COLO668 (cell line): ENCODE results near the gene MTTP.

Experiments
- DNase-seq: peaks from one replicate; lab custom pipeline; 2025; ENCODE audit not compliant: unreplicated experiment; lab: John Stamatoyannopoulos, UW

Gene MTTP

DNA sequence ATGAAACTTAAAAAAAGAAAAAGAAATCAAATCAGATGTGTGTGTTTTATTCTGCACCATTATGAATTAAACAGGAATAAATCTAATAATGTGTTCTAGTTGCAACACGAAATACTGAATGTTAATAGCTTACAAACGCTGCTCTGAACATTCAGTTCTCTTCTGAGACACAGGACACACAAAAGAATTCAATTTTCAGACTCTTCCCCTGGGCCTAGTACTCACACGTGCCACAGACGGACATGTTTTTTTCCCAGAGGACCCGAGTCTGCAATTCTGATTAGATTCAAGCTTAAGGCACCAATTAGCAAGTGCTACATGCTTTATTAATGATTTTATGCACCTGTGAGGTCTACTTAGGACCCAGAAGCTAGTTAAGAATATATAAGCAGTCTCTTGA, 62.5 kb downstream of the MTTP start:
- DNase-seq: no peak

DNA sequence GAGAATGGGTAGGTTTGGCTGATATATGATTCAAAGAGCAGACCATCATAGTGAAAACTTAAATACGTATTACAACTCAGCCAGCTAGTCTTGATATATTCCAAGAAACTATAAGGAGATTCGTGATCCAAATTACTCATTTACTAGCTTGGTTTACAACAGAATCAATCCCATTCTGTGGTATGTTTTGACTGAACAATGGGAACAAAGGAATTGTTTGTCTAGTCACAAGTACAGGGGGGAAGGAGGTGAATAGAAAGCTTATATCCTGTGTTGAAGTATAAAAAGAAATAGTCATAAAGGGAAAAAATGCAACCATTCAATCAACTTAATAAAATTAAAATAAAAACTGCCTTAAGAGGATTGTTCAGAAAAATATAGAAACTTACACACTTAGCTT, 66.1 kb downstream of the MTTP start:
- no peak for DNase-seq

DNA sequence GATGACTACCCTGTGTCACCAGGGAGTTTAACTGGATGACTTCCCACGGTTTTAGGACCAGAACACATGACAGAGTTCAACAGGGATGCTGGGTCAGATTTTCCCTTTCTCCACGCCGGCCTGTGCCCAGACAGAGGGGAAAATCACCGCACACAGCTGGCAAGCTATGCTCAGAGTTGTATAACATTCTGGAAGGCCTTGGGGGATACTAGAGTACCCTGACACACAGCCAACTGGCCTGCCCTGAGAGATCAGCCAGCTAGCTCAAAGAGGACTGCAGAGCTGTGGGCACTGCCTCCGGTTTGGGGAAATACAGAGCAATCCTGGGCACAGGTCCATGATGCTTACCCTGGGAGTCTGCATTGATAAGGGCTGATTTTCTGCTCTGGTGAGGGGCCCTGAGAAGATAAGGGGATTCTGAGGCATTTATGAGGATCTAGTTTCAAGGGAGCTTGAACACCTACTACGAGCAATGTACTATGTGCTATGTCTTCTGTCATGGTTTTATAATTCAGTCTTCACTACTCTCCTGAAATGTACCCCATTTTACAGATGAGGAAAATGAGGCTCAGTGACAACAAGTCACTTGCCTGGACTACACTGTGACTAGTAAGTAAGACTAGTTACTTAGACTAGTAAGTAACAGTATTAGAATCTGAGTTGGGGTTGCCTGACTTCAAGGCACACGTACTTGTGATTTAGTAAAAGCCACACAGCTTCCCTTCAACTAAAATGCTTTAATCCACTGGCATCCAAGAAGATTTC, 68.3 kb downstream of the MTTP start:
- DNase-seq: no peak

GRCh38 chr4:99644453-99644852, 69.8 kb downstream of the MTTP start:
- DNase-seq: peak; percentile 23

DNA sequence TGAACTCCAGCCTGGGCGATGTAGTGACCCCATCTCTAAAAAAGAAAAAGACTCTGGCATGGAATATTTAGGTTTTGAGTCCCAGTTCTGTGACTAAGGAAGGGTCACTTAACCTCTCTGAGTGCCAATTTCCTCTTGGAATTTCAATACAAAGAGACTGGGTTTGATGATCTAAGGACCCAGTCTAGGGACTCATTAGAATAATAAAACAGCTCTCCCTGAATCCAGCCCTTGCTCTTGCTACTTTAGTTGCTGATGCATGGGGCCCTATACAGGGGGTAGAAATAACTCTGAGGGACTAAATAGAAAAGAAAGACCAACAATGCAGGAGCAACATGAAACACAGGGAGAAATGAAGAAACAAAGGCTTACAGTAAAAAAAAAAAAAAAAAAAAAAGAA, 70.4 kb downstream of the MTTP start:
- no peak for DNase-seq

DNA sequence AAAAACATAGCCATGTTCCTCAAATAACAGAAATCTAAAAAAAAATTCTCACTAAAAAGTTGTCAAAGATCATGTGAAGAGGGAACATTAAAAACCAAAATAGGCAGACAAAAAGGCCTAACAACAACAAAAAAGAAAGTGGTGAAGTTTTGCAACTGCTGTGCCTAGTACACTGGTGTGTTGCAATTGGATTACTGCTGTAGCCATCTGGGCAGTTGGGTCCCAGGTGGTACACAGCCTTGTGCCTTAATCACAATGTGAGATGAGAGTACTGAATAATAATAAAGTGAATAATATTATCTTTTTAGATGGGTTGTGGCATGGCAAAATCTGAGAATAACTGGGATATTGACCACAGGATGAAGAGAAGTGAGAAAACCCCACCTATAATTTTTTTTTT, 71.0 kb downstream of the MTTP start:
- DNase-seq: no peak

GRCh38 chr4:99647071-99647470, 72.4 kb downstream of the MTTP start:
- peak; percentile 22 for DNase-seq

- DNase-seq: no peak
Observed at GRCh38 chr4:99648321-99648720, 73.7 kb downstream of the MTTP start.

DNA sequence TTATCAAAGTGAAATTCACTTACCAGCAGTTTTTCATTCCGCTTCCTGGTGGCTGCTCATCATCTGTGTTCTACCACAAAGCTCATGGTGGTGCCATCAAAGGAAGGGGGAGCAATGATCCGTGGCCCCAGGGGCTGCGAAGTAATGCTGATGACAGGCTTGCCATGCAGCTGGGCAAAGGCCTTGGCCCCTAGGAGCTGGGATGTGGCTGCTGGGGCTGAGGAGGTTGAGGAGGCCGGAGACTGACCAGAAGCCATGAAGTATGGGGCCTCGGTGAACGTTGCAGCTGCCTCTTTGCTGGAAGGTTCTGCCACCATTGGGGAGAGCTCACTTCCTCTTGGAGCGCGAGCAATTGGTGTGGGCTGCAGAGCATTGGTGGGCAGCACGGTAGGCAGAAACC, 74.6 kb downstream of the MTTP start:
- DNase-seq: no peak

DNA sequence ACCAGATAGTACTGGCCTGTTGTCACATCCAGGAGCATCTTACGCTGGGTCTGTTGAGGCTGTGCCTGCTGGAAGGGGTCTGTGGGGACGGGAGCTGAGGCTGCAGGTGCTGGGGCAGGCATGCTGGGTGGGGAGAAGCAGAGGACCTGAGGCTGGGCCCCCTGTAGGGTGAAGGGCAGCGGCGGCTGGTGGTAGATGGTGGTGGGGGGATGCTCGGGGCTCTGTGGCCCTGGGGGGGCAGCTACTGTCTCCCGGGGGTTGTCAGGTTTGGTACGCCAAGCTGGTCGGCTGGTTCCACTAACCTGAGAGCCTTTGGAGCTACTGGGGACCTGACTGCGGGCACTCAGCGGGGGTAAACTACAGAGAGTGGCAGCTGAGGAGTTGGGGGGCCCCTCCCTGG, 75.2 kb downstream of the MTTP start:
- no peak for DNase-seq

DNA sequence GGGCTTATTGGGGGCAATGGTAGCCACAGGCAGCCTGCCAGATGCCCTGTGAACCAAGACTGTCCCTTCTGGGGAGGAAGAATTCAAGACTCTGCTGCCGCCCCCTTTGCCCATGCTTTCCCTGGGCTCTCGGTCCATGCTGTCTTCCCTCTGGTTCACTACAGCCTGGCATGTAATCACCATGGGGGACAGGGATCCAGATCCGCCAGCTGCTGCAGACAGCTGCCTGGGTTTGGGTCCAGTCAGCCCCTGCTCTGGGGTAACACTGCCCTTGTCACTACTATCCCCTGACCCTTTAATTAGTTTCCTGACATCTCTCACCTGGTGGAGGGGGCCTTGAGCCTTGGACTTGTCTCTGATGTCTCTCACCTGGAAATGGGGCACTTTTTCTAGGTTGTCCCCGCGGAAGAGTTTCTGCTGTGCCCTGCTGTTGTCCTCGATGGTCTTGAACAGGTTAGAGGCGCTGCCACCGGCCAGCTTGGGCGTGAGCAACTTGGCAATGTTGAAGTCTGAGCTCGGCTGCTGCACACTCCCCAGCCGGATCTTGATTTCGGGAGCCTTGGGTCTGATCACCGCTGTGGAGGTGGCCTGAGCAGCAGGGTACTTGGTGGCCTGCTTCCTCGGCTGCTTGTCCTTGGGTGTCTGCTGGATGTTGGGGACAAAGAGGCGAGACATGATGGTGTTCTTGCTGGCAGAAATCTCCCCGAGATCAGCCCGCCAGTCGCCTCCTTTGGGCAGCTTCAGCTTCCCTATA, 76.6 kb downstream of the MTTP start:
- DNase-seq: no peak

DNA sequence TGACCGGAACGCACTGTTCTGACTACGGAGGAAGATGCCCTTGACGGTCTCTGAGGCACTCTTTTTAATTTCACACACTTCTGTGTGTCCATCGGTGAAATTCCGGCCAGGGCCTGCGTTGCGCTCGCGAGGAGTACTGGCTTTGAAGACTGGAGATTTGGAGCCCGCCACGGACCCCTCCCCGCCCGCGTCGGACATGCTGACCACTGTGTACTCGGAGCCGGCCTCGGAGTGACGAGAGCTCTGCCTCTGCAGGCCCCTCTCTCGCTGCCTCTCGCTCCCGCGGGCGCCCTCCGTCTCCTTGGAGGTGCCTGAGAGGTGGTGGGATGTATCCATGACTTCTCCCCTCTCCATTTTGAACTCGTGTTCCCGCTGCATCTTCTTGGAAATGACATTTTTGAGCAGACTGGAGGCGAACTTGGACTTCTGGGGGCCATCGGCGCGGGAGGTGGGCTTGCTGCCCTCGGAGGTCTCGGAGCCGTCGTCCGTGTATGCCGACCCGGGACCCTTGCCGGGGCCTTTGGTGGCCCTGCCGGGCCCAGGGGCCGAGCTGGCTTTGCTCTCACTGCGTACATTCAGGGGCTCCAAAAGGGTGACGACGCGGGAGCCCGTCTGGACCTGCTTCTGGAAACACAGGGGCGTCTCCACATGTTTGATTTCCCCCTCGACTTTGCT, 77.3 kb downstream of the MTTP start:
- no peak for DNase-seq

GRCh38 chr4:99652596-99653436, 78.2 kb downstream of the MTTP start:
- DNase-seq: peak; percentile 73

GRCh38 chr4:99653916-99654315, 79.3 kb downstream of the MTTP start:
- DNase-seq: no peak

DNA sequence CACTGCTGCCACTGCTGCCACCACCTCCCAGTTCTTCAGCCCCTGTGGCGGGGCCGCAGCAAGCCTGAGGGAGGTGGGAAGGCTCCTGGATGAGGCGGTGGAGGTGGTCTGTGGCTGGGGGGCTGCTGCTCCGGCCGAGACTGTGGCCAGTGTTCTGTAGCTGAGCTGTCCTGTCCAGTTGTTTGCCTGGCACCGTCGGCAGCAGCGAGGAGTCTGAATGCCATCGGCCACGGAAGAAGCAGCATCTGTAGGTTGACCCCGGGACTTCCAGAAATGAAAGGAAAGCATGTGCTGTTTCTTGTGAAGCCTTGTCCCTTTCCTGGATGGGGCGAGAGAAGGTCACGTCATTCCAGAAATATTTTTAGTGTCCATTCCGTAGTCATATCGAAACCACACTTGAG, 79.7 kb downstream of the MTTP start:
- no peak for DNase-seq

GRCh38 chr4:99655308-99656081, 80.9 kb downstream of the MTTP start:
- peak; percentile 64 for DNase-seq

DNA sequence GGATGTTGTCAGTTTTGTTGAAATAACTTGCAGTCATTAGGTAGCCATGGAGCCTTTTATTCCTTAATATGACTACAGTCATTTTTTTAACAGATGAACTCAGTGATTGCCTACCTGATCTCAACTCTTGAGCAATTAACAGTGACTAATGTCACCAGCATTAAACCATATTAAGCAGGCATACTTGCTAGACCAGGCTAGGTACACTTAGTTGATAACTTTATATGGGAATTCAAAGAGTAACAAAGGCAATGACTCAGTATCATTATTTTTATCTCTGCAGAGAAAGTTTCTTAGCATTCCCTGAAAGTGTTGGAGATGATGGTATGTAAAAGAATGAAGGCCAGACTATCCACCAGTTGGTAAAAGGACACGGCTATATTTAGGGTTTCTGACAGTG, 83.2 kb downstream of the MTTP start, which contains the start of gene C4orf54:
Gene C4orf54, minus strand, starts transcription at position 31 of the 400 bp plus-strand sequence. CDS start 3,180 bp downstream, outside the sequence.
- DNase-seq: no peak

DNA sequence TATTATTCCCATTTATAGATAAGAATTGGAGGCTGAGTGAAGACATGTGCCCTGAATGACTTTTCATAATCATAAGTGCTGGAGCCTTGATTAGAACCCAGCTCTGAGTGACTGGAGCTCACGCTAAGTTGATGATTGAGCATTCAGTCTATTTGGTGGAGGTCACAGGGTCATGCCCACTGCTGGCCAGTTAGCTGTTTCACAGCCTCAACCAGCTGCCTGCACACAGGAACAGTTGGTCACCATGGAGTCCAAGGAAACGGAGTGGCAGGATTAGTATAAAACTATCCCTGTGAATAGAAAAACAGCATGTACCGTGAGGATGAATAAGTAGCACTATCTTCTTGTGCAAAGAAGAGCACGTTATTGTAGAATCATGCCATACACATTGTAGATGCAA, 84.0 kb downstream of the MTTP start:
- no peak for DNase-seq

- DNase-seq: no peak
Observed at GRCh38 chr4:99661907-99662306, 87.3 kb downstream of the MTTP start.

DNA sequence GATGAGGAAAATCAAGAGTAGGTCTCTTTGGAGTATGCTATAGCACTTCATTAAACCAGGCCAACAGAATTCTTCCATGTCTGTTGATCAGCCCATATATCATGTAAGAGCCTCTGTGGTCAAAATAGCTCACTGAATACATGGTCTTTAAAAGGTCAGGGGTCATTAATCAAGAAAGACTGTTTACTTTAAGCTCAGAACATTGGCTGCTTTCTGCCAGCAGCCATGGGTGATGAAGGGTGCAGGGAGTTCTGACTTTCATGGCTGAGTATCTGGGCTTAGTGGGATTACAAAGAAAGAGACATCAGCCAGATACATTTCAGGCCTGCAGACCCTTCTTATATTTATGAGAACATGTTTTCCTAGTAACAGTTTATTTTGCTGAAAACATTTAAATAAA, 90.1 kb downstream of the MTTP start:
- no peak for DNase-seq
